ENCODE measurements around the gene TIMM8A.

Gene TIMM8A

GRCh38 chrX:101348452-101349192 lies at the start of gene TIMM8A:
Gene TIMM8A, minus strand, starts transcription at chrX:101348742. Its CDS starts 78 bp downstream, at chrX:101348664.
- peak; percentile 70 for DNase-seq

GRCh38 chrX:101397779-101398178 lies 49.2 kb upstream of the TIMM8A start:
- no peak for DNase-seq

GRCh38 chrX:101395789-101396188 lies 47.2 kb upstream of the TIMM8A start:
- DNase-seq = no peak

- no peak for DNase-seq
Measured at GRCh38 chrX:101394372-101394771, 45.8 kb upstream of the TIMM8A start.

GRCh38 chrX:101393530-101394305 lies 45.2 kb upstream of the TIMM8A start:
- no peak for DNase-seq

GRCh38 chrX:101391831-101392230 lies 43.3 kb upstream of the TIMM8A start:
- DNase-seq = no peak

- DNase-seq = peak; percentile 95
Measured at GRCh38 chrX:101390664-101391525, 42.4 kb upstream of the TIMM8A start, which contains the start of gene RPL36A. Gene RPL36A, plus strand, starts transcription at chrX:101391011. Its CDS starts 33 bp downstream, at chrX:101391044.

- no peak for DNase-seq
Measured at GRCh38 chrX:101388604-101389003, 40.1 kb upstream of the TIMM8A start.

GRCh38 chrX:101386542-101386885 lies 38.0 kb upstream of the TIMM8A start:
- no peak for DNase-seq

- DNase-seq = no peak
Measured at GRCh38 chrX:101385795-101386541, 37.4 kb upstream of the TIMM8A start, which contains the start of gene BTK. Gene BTK, minus strand, starts transcription at chrX:101386191. Its CDS starts 10,907 bp downstream, at chrX:101375284.

- DNase-seq = no peak
Measured at GRCh38 chrX:101385026-101385684, 36.6 kb upstream of the TIMM8A start.

- no peak for DNase-seq
Measured at GRCh38 chrX:101383679-101384205, 35.2 kb upstream of the TIMM8A start.

GRCh38 chrX:101377547-101377946 lies 29.0 kb upstream of the TIMM8A start:
- DNase-seq = no peak

GRCh38 chrX:101370888-101371504 lies 22.5 kb upstream of the TIMM8A start:
- no peak for DNase-seq

GRCh38 chrX:101369687-101370086 lies 21.1 kb upstream of the TIMM8A start:
- DNase-seq = no peak

GRCh38 chrX:101368800-101369199 lies 20.3 kb upstream of the TIMM8A start:
- no peak for DNase-seq

- no peak for DNase-seq
Measured at GRCh38 chrX:101365301-101365795, 16.8 kb upstream of the TIMM8A start.

- no peak for DNase-seq
Measured at GRCh38 chrX:101362757-101363156, 14.2 kb upstream of the TIMM8A start.

- DNase-seq = no peak
Measured at GRCh38 chrX:101362116-101362515, 13.6 kb upstream of the TIMM8A start.

GRCh38 chrX:101360390-101360789 lies 11.8 kb upstream of the TIMM8A start:
- DNase-seq = no peak

- no peak for DNase-seq
Measured at GRCh38 chrX:101359966-101360365, 11.4 kb upstream of the TIMM8A start.

Data from NCI-H1436 (cell line).